Activated naive CD4-positive, alpha-beta T cell treated with anti-CD3 and anti-CD28 coated beads, Interleukin-2, amount 50 U/mL, for 72 hours (primary cell): Measurements from ENCODE around the gene FAM186B. TPM values are rescaled to one million over a fixed set of nuclear protein-coding genes. Genes with fewer than 3 reads are reported as not detected.

Experiments
- ATAC-seq, 2 donors: fragments of 150-1000 bp; cut with Tn5 transposase; 2 replicates each; pipeline ENCODE4 v1.10.0; 2021; ENCODE audit warnings: mild to moderate bottlenecking in 2 of 2, moderate library complexity in 2 of 2
- DNase-seq, 2 donors: peaks; one replicate each; pipeline ENCODE4 v3.0.0; 2021 to 2022; ENCODE audit warnings: low spot score in 2 of 2
- H3K27ac Mint-ChIP-seq, 2 donors: one replicate each; pipeline ENCODE4 v1.8.0; 2022; ENCODE audit warnings: mild to moderate bottlenecking in 2 of 2, mixed read lengths in 2 of 2
- H3K36me3 Mint-ChIP-seq, 2 donors: one replicate each; pipeline ENCODE4 v1.8.0; 2022; ENCODE audit warnings: mixed read lengths in 2 of 2
- H3K9me3 Mint-ChIP-seq, 2 donors: one replicate each; pipeline ENCODE4 v1.8.0; 2022; ENCODE audit warnings: mixed read lengths in 2 of 2
- total RNA-seq, 2 donors: library from RNA; stranded (reverse); gene quantifications; one replicate each; pipeline ENCODE4 v1.2.3, GENCODE V29; 2022

FAM186B gene
- total RNA-seq, 2 donors from 2014 or later, result 0.16 to 0.18 TPM

DNA sequence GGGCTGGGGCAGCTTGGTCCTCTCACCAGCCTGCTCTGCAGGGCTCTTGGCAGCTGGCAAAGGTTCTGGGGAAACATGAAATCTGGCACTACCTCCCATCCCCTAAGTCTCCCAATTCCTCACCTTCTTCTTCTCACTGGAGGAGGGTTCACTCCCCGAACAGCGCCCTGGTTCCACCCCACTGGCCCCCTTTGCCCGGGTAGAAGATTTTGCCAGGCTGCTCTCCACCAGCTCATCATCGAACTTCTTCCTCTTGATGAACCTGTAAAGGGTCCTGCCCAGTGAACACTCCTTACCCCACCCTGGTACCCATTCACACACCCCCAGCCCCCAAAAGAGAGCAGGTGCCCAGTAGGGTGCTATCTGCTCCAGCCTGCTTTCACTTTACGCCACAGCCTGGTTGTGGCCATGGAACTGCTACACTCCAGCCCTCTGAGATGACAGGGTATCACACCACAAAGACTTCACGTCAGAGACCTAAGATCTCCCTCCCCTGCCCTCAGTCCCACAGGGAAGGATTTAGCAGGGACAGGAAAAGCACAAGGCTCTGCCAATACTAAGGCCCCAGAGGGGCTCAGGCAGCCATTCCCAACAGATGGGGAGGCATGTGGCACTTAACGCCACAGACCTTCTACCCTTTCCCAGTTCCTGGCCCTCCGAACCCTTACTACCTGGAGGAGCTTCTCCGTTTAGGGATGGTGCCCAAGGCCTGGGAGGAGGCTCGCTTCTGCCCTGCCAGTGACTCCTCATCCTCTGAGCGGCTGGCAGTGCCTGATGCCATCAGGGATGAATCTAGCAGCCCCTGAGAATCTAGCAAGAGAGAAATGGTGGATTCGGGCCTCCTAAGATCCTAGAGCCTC is 39.8 kb downstream of the FAM186B start:
- H3K36me3 Mint-ChIP-seq, result peaks cover 16 to 17% of the 10 kb centered on the region in 2 donors
- H3K27ac Mint-ChIP-seq, result peak overlapping the region in 1 of 2 donors; percentile 91
- DNase-seq, result no peak
- no peaks in the 10 kb centered on the region for H3K9me3 Mint-ChIP-seq
- no peak for ATAC-seq

DNA sequence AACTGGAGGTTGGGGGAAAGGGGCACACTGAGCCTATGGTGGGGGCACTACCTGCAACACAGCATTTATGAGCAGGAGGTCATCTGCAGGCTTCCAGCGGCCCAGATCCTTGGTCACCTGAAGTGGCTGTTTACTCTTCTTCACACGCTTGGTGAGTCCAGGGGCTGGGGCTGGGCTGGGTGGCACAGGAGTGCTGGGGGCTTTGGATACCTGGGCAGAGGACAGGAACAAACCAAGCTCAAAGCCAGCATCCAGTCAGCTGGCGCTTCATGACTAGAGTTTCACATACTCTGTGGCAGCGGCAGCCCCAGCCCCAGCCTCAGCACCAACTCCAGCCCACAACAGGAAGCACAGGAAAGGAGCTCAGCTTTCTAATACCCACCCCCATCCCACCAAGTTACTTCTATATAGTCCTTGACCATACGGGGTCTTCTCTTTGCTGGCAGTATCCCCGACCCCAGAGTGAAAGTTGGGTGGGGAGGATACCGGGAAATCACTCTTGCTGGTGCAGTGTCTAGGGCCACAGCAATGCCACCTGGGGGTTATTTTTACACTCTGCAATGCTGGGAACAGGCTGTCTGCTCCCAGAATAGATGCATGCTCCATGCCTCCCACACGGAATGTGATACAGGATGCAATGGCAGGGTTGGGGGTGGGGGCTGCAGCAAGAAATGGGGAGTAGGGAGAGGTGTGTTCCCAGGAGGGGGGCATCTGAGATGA is 40.6 kb downstream of the FAM186B start:
- ATAC-seq (no peak), DNase-seq (no peak)
- Mint-ChIP-seq H3K27ac (no peak overlapping the region), H3K36me3 (peaks cover 16 to 17% of the 10 kb centered on the region in 2 donors), H3K9me3 (no peaks in the 10 kb centered on the region)

DNA sequence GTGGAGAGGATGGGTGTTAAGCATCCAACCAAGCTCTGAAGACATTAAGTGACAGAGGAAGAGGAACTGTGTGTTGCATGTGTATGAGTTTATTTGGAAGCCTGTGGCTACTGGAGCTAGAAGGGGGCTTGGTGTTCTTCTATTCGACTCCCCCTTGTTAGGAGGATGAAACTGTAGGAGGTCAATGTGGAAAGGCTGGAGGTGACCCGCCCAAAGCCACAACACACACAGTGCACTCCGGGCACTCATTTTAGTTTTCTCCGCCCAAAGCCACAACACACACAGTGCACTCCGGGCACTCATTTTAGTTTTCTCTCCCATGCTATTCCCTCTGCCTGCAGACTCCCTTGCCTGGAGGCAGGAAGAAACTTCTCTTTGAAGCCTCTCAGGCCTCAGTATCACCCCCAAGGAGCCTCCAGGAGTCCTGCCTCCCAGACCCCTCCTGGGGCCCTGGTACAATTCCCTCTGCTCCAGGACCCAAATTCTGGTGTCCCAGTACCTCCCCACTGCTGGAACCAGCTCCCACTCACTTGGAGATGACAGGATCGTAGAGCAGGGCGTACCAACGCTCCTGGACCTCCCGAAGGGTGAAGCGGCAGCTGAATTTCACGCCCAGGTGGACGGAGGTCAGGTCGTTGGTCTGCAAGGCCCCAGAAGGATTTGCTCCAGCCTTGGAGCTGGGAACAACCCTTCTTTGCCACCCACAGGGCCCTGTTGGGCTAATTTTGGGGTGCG is 41.3 kb downstream of the FAM186B start:
- Mint-ChIP-seq H3K9me3 (no peaks in the 10 kb centered on the region), H3K36me3 (peaks cover 16 to 17% of the 10 kb centered on the region in 2 donors), H3K27ac (peak overlapping the region in 1 of 2 donors; percentile 74)
- DNase-seq (no peak), ATAC-seq (no peak)

DNA sequence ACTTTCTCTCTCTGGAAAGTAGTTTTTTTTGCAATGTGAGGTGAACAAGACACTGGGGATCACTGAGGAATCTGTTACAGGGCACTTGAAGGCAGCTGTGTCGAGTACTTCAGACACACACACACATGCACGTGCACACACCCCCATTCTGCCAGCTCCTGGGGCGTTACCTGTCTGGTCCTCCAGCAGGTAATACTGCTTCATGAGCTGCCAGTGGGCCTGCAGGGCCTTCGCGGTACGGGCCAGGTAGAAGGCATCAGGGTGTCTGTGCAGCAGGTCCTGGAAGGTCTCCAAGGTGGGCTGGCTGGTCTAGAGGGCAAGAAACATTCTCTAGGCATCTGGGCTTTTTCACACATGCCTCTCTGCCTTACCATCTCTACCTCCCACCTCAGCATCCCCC is 42.6 kb downstream of the FAM186B start:
- Mint-ChIP-seq H3K27ac (no peak overlapping the region), H3K36me3 (peaks cover 5 to 7% of the 10 kb centered on the region in 2 donors), H3K9me3 (no peaks in the 10 kb centered on the region)
- ATAC-seq (no peak), DNase-seq (no peak)

DNA sequence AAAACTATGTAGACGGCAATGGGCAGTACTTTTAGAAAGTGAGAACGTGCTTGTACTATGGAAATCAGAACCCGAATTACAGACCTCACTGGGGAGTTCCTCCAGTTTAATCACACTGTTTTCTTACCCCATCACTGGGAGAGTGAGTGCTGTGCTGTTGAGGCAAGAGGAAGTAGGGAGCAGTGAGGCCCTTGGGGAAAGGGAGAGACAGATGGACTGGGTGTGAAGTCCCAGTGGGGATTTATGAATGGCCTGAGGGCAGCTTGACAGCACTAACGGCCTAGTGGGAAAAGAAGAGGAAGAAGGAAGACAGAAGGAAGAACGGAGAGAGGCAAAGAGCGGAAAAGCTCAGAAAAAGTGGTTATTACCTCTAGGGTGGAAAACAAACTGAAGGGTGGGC is 43.2 kb downstream of the FAM186B start:
- Mint-ChIP-seq H3K9me3 (no peaks in the 10 kb centered on the region), H3K27ac (peak overlapping the region in 1 of 2 donors; percentile 45), H3K36me3 (peaks cover 0 to under 1% of the 10 kb centered on the region in 2 donors)
- DNase-seq (no peak), ATAC-seq (no peak)

DNA sequence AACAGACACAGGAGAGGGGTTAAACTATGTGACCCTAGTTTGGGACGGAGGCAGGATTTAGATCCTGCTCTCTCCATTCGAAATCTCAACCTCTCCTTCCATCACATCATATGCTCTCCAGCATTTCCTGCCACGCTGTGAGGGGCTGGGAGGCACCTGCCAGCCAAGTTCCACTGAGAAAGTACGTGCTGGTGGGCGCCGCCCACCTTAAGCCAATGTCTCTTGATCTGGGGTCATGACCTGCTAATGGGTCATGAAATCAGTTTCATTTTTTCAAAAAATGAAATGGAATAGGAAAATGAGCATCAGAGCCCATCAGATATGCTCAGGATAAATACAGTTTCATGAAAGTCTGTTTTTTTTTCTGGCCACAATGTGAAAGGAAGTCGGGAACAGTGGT is 44.7 kb downstream of the FAM186B start:
- ATAC-seq, result no peak
- H3K9me3 Mint-ChIP-seq, result no peaks in the 10 kb centered on the region
- H3K36me3 Mint-ChIP-seq, result no peaks in the 10 kb centered on the region
- no peak for DNase-seq
- peak overlapping the region; percentile 60 to 94 for H3K27ac Mint-ChIP-seq

DNA sequence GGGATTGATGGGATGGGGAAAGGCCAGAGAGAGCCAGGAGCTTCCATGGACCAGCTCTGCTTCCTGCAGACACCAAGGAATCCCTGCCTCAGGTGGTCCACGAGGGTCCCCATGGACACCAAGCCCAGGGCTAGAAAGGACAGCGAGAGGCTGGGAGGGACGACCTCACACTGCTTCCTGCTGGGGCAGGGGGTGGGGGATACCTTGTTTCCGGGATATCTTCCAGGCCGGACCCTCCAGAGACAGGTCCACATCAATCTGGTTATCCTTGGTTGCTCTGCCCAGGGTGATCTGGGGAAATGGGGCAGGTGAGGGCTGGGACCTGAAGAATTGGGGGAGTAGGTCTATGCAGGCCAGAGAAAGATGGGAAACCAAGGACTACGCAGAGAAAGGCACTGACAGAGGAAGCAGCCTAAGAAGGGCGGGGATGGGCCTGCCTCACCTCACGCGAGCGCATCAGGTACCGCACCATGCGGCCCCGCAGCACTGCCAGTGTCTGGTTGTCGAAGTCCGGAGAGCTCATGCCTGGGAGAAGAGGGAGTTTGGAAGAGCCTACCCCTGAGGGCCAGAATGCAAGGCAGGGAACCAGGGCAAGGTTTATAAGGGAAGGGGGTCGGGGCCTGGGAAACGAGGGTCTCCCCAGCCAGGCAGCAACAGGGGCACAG is 46.3 kb downstream of the FAM186B start:
- H3K36me3 Mint-ChIP-seq, result no peaks in the 10 kb centered on the region

DNA sequence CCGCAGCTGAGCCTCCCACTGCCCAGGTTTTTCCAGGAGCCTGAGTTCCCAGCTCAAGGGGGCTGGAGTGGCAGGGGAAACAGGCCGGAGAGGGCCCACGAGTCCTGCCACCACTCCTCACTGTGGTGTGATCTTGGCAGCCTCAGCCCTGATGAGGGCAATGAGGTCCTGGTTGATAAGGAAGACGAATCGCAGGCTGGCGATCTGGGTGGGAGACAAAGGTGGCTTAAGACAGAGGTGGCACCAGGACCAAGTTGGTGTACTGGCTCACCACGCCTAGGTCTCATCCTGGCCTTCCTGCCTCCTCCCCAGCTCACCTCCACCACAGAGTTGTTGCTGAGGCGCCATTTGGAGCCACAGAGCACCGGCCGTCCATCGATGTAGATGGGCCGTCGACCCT is 46.9 kb downstream of the FAM186B start:
- DNase-seq, result no peak
- H3K36me3 Mint-ChIP-seq, result no peaks in the 10 kb centered on the region
- peak overlapping the region in 1 of 2 donors; percentile 87 for H3K27ac Mint-ChIP-seq
- no peak for ATAC-seq
- no peaks in the 10 kb centered on the region for H3K9me3 Mint-ChIP-seq

More for the DNA sequence above, 46.3 kb downstream of the FAM186B start:
- ATAC-seq (no peak), DNase-seq (no peak)
- Mint-ChIP-seq H3K9me3 (no peaks in the 10 kb centered on the region), H3K27ac (peak overlapping the region; percentile 18 to 87)

DNA sequence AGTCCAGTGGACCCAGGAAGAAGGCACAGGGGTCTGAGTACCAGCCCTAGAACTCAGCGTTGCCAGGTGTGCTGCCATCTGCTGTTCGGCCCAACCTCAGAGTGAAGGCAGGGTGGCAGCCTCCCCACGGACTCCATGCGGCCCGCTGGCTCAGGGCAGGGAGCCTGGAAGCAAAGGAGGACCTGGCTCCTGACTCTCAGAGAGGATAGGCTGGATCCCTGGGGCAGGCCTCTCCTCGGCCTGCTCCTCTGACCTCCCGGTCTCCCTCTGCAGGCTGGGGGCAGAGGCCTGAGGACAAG is 47.6 kb downstream of the FAM186B start:
- no peak for ATAC-seq
- H3K36me3 Mint-ChIP-seq, result no peaks in the 10 kb centered on the region
- no peak overlapping the region for H3K27ac Mint-ChIP-seq
- no peak for DNase-seq
- no peaks in the 10 kb centered on the region for H3K9me3 Mint-ChIP-seq

DNA sequence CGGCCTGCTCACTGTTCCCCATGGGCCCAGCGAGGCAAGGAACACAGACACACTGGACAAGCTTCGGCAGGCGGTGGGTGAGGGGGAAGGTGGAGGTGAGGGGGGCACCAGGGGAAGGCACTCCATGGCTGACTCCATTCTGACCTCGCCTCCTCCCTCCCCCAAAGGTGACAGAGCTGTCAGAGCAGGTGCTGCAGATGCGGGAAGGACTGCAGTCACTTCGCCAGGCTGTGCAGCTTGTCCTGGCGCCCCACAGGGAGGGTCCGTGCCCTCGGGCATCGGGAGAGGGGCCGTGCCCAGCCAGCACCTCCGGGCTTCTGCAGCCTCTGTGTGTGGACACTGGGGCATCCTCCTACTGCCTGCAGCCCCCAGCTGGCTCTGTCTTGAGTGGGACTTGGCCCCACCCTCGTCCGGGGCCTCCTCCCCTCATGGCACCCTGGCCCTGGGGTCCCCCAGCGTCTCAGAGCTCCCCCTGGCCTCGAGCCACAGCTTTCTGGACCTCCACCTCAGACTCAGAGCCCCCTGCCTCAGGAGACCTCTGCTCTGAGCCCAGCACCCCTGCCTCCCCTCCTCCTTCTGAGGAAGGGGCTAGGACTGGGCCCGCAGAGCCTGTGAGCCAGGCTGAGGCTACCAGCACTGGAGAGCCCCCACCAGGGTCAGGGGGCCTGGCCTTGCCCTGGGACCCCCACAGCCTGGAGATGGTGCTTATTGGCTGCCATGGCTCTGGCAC is 48.1 kb downstream of the FAM186B start:
- Mint-ChIP-seq H3K27ac (no peak overlapping the region), H3K36me3 (no peaks in the 10 kb centered on the region), H3K9me3 (no peaks in the 10 kb centered on the region)
- DNase-seq, result no peak
- ATAC-seq, result no peak

DNA sequence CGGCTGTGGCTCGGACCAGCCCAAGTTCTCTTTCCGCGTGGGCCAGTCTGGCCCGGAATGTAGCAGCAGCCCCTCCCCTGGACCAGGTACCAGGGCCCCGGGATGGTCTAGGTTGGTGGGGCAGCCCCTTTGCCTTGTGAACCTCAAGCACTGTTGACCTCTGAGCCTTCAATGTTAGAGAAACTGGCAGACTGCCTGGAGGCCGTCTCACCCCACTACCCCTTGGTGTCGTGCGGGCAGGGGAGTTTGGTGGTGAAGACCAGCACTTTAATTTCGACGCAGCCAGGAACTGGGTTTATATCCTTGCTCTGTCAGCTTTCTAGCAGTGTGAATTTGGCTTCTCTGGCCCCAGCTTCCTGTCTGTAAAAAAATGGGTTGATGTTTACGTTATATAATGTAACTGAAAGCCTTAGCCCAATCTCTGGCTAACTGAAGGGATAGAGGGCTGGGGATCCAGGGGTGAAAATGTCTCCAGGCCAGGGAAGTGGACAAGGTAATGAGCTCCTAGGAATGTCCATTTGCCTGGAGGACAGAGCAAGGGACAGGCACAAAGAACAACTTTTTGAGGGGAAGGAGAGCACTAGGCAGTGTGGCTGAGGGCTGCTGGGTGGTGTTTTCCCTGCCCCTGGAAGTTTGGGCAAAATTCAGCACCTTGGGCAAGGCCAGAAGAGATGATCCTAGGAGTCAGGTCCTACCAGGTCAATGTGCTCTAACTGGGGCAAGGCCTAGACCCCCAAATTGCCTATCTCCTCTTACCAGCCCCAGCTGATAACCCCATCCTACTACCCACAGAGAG is 48.9 kb downstream of the FAM186B start:
- Mint-ChIP-seq H3K27ac (peak overlapping the region in 1 of 2 donors; percentile 85), H3K36me3 (no peaks in the 10 kb centered on the region), H3K9me3 (no peaks in the 10 kb centered on the region)
- ATAC-seq (no peak), DNase-seq (no peak)

DNA sequence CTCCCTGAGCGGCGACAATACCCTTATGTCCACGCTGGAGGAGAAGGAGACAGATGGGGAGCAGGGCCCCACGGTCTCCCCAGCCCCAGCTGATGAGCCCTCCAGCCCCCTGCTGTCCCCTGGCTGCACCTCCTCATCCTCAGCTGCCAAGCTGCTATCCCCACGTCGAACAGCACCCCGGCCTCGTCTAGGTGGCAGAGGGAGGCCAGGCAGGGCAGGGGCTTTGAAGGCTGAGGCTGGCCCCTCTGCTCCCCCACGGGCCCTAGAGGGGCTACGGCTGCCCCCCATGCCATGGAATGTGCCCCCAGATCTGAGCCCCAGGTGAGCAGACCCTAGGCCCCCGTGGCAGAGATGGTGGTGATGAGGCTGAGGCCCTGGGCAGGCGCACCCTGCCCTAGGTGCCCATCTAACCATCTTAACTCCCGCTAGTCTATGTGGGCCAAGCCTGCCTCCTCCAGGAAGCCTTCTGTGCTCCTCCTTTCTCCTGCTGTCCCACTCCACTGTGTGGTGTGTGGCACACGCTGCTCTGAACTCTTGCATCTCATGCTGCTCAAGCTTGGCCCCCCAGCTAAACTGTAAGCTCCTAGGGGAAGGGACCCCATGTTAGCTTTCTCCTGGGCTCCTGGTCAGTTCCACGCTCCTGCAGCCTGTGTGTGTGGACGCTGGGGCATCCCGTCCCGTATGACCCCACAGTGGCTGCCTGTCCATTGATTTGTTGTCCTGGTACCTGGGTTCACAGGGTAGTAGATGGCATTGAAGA is 49.6 kb downstream of the FAM186B start:
- Mint-ChIP-seq H3K27ac (peak overlapping the region in 1 of 2 donors; percentile 68), H3K9me3 (no peaks in the 10 kb centered on the region)
- ATAC-seq, result no peak

DNA sequence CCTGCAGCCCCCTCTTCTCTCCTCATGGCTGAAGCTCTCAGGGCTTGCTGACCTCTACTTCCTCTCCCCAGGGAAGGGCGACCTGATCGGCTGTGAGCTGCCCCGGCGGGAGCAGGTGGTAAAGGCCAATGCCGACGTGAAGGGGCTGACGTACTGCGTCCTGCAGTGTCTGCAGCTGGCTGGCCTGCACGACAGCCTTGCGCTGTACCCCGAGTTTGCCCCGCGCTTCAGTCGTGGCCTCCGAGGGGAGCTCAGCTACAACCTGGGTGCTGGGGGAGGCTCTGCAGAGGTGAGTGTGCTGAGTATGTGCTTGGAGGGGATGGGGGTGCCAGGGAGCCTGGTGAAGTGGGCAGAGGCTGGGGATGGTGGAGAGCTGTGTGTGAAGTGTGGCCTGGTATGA is 51.2 kb downstream of the FAM186B start:
- H3K36me3 Mint-ChIP-seq, result no peaks in the 10 kb centered on the region
- DNase-seq, result no peak
- no peak for ATAC-seq
- H3K27ac Mint-ChIP-seq, result no peak overlapping the region
- H3K9me3 Mint-ChIP-seq, result no peaks in the 10 kb centered on the region

More for the DNA sequence above, 49.6 kb downstream of the FAM186B start:
- no peak for DNase-seq
- no peaks in the 10 kb centered on the region for H3K36me3 Mint-ChIP-seq

DNA sequence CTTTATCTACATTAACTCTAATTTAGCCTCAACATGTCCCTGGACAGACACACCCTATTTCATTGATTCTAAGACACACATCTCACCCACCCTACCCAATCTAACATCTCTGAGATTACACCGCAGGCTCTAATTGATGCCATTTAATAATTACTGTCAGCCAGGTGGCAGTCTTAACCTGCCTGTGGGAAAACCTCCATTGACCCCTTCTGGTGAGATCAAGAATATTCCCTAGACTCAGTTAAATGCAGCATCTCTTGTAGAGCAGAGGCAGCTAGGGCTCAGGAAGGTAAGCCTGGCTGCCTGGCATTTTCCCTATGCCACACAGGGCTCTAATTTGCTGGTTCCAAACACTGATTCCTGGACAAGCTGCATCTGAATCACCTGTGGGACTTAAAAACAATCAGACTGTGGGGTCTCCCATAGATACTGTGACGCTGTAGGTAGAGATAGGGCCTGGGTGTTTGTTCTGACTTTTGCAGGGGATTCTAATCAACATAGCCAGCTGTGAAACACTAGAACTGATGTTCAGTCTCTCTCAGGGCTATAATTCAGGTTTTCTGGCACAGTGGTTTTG is 51.8 kb downstream of the FAM186B start:
- no peak for DNase-seq
- Mint-ChIP-seq H3K9me3 (no peaks in the 10 kb centered on the region), H3K27ac (peak overlapping the region; percentile 1 to 36), H3K36me3 (no peaks in the 10 kb centered on the region)
- ATAC-seq, result peak; percentile 23 to 57
